Parathyroid adenoma (tissue), 2 donors: Measurements from ENCODE around the gene IFITM5.
"Not testable (repeated sequence)": the region's sequence is repeated elsewhere in the genome, so short reads cannot be mapped to it uniquely, and the experiment has no call there.

Source experiments
- H2AFZ ChIP-seq: fragments of 300-600 bp; sonication (generic); one replicate; pipeline ENCODE4 v1.7.0; 2017; ENCODE audit warnings: antibody characterized with exemption, mild to moderate bottlenecking
- H3K27ac ChIP-seq: fragments of 300-600 bp; sonication (generic); one replicate; pipeline ENCODE4 v1.7.0; 2017
- H3K27me3 ChIP-seq: fragments of 300-600 bp; sonication (generic); one replicate; pipeline ENCODE4 v1.7.0; 2017; ENCODE audit warnings: low read length; ENCODE audit not compliant: control insufficient read depth, insufficient read depth
- H3K36me3 ChIP-seq: fragments of 300-600 bp; sonication (generic); one replicate; pipeline ENCODE4 v1.7.0; 2017; ENCODE audit warnings: low read length; ENCODE audit not compliant: control insufficient read depth, insufficient read depth
- H3K4me1 ChIP-seq: fragments of 300-600 bp; sonication (generic); one replicate; pipeline ENCODE4 v1.7.0; 2017; ENCODE audit warnings: control low read depth
- H3K4me2 ChIP-seq: fragments of 300-600 bp; sonication (generic); one replicate; pipeline ENCODE4 v1.7.0; 2017; ENCODE audit warnings: low read length
- H3K4me3 ChIP-seq: fragments of 300-600 bp; sonication (generic); one replicate; pipeline ENCODE4 v1.7.0; 2017; ENCODE audit warnings: low read depth, low read length
- H3K79me2 ChIP-seq: fragments of 300-600 bp; sonication (generic); one replicate; pipeline ENCODE4 v1.7.0; 2017; ENCODE audit warnings: control low read depth
- H3K9ac ChIP-seq: fragments of 300-600 bp; sonication (generic); one replicate; pipeline ENCODE4 v1.7.0; 2017; ENCODE audit warnings: mild to moderate bottlenecking
- H3K9me3 ChIP-seq: fragments of 300-600 bp; sonication (generic); one replicate; pipeline ENCODE4 v1.7.0; 2017; ENCODE audit warnings: low read length; ENCODE audit not compliant: control insufficient read depth
- TF ChIP-seq, protein P1 (sequence below): fragments of 300-600 bp; sonication (generic); IDR thresholded peaks from one replicate; pipeline ENCODE4 v1.7.0; 2017; ENCODE audit warnings: antibody characterized with exemption, mild to moderate bottlenecking
- donor health status: primary hyperparathyroidism.

Gene IFITM5

DNA sequence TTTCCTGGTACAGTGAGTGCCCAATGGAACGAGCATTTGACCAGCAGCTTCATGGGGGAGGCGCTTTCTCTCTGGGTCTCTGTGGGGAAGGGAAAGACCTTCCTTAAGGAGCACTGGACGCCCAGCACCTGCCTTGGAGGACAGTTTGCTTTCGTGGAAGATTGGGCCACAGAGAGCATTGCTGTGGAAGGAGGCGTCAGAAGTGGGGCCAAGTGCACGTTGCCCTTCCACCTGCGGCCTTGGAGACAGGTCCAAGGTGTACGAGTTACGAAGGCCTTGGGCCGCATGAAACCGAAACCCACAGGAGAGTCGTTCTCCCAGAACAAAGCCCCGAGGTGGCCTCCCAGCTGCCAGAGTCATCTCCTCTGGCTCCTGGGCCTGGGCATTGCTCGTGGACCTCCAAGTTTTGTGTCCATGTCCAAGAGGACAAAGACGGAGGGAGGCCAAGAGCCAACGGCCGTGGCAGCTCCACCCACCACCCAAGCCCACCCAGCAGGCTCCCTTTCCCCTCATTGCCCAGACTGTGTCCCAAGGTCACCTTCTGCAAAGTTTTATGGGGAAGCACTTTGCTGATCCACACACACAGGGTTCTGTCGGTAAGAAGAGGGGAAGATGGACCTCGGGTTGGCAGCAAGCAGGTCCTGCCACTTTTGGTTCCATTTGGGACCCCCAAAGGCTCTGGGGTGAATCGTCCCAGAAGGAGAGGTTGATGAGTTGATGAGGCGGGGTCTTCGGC is 27.0 kb downstream of the IFITM5 start:
- Histone ChIP-seq H3K4me1 (no peaks in the 10 kb centered on the region), H3K79me2 (no peaks in the 10 kb centered on the region), H3K36me3 (no peaks in the 10 kb centered on the region), H3K9me3 (no peaks in the 10 kb centered on the region), H3K27ac (no peak overlapping the region), H3K4me3 (no peak overlapping the region), H3K9ac (no peak overlapping the region), H3K27me3 (no peaks in the 10 kb centered on the region), H3K4me2 (no peak overlapping the region), H2AFZ (no peak overlapping the region)
- TF ChIP-seq, protein P1, sequence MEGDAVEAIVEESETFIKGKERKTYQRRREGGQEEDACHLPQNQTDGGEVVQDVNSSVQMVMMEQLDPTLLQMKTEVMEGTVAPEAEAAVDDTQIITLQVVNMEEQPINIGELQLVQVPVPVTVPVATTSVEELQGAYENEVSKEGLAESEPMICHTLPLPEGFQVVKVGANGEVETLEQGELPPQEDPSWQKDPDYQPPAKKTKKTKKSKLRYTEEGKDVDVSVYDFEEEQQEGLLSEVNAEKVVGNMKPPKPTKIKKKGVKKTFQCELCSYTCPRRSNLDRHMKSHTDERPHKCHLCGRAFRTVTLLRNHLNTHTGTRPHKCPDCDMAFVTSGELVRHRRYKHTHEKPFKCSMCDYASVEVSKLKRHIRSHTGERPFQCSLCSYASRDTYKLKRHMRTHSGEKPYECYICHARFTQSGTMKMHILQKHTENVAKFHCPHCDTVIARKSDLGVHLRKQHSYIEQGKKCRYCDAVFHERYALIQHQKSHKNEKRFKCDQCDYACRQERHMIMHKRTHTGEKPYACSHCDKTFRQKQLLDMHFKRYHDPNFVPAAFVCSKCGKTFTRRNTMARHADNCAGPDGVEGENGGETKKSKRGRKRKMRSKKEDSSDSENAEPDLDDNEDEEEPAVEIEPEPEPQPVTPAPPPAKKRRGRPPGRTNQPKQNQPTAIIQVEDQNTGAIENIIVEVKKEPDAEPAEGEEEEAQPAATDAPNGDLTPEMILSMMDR = no peak

DNA sequence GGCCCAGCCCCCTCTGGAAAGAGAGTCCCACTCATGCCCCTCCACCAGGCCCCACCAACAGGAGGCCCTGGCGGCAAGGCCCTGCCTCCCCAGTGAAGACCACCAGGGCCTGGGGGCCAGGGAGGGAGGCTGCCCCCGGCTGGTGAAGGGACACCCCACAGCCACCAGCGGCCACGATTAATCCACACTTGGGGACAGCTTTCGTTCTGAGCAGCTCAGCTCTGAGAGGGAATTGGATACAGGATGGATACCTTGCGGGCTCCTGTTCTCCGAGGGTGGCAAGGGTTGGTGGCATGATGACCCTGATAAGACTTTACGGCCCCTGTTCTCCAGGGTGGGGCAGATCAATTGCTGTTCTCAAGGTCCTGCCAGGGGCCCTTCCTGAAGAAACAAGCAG is 28.0 kb downstream of the IFITM5 start:
- TF ChIP-seq, protein P1 = no peak

DNA sequence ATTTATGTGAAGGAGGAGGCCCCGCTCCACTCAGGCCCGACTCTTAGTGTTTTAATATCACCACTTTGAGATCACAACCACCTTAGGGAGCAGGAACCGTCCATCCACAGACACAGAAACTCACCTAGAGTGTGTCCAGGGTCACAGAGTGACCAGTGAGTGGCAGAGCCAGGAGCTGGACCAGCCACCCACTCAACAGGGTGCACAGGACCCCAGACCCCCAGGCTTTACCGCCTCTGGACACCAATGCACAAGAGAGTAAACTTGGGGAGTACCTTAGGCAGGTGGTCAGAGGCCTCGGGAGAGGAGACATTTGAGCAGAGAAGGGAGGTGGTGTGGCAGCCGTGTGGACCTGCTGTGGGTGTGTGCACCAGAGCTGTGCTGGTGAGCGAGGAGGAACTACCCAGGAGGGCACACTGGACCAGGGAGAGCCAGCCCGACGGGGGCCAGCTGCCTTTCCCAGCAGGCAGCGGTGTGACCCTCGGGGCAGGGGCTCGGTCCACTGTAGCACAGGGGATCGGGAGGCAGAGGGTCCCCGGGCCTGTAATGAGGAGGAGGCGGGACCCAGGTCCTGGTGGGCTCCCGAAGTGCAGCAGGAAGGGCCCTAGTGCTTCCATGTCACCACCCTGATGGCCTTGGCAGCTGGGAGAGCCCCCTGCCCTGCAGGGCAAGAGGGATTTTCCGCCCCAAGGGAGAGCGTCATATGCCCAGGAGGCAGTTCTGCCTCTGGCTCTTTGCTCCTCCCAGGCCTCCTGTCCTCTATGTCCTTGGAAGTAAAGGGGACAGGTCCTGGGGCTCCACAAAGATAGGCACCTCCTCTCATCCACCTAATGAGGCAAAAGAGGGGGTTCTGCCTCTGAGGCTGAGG is 28.6 kb downstream of the IFITM5 start:
- Histone ChIP-seq H3K9ac (no peak overlapping the region), H3K4me2 (no peak overlapping the region)

More for the DNA sequence above, 28.0 kb downstream of the IFITM5 start:
- no peak overlapping the region for H3K4me3 ChIP-seq
- no peak overlapping the region for H2AFZ ChIP-seq
- no peaks in the 10 kb centered on the region for H3K79me2 ChIP-seq
- H3K4me2 ChIP-seq = no peak overlapping the region
- H3K27me3 ChIP-seq = no peaks in the 10 kb centered on the region
- H3K9me3 ChIP-seq = no peaks in the 10 kb centered on the region
- H3K27ac ChIP-seq = no peak overlapping the region
- no peak overlapping the region for H3K9ac ChIP-seq
- H3K4me1 ChIP-seq = no peaks in the 10 kb centered on the region
- no peaks in the 10 kb centered on the region for H3K36me3 ChIP-seq

DNA sequence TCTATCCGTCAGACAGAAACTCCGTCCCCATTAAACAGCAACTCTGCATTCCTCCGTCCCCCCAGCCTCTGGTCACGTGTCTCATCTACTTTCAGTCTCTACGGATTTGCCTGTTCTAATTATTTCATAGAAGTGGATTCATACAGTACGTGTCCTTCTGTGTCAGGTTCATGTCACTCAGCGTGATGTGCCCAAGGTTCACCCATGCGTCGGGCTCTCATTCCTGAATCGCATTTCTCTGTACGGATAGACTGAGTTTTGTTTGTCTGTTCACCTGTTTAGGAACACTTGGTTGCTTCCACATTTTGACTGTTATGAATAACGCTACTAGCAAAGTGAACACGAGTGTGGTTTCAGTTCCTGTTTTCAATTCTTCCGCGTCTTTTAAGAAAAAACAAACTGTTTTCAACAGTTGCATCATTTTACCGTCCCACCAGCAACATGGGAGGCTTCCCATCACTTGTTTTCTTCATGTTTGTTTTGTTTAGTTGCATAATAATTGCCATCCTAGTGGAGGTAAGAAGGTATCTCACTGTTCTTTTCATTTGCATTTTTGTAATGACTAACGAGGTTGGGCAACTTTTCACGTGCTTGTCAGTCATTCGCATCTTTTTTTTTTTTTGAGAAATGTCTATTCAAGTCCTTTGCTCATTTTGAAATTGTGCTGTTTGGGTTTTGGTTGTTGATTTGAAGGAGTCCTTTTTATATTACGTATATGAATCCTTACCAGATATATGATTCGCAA is 30.0 kb downstream of the IFITM5 start:
- H3K27ac ChIP-seq = peak overlapping the region; percentile 20
- no peak overlapping the region for H2AFZ ChIP-seq
- H3K4me1 ChIP-seq = no peaks in the 10 kb centered on the region
- no peak overlapping the region for H3K4me2 ChIP-seq
- no peak overlapping the region for H3K9ac ChIP-seq
- H3K27me3 ChIP-seq = no peaks in the 10 kb centered on the region
- no peaks in the 10 kb centered on the region for H3K79me2 ChIP-seq
- no peaks in the 10 kb centered on the region for H3K9me3 ChIP-seq
- TF ChIP-seq, protein P1 = no peak
- H3K36me3 ChIP-seq = no peaks in the 10 kb centered on the region
- H3K4me3 ChIP-seq = peak overlapping the region; percentile 14

More for the DNA sequence above, 28.6 kb downstream of the IFITM5 start:
- Histone ChIP-seq H3K4me1 (no peaks in the 10 kb centered on the region), H3K79me2 (no peaks in the 10 kb centered on the region), H3K27ac (no peak overlapping the region), H3K9me3 (no peaks in the 10 kb centered on the region), H3K4me3 (no peak overlapping the region), H2AFZ (no peak overlapping the region), H3K36me3 (no peaks in the 10 kb centered on the region), H3K27me3 (no peaks in the 10 kb centered on the region)
- TF ChIP-seq, protein P1 = no peak

DNA sequence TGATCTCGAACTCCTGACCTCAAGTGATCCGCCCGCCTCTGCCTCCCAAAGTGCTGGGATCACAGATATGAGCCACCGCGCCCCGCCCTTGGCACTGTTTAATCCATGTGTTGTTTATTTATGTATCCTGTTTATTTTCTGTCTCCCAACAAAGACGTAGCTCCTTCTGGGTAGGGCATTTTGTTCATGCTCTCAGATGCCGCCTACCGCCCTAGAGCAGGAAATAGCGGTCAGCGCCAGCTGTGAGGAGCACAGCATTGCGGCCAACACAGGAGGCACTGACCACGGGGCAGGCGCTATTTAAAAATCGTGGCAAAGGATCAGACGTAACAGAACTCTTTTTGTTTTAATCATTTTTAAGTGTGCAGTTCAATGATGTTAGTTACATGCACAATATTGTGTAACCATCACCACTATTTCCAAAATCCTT is 30.6 kb downstream of the IFITM5 start:
- not testable (repeated sequence) for H3K9ac ChIP-seq, H3K9me3 ChIP-seq, H3K4me1 ChIP-seq, H3K4me2 ChIP-seq, H2AFZ ChIP-seq, H3K27me3 ChIP-seq, H3K36me3 ChIP-seq, H3K79me2 ChIP-seq
- H3K4me3 ChIP-seq = peak overlapping the region; percentile 14
- H3K27ac ChIP-seq = peak overlapping the region; percentile 20
